CD4-positive, alpha-beta T cell treated with Interferon alpha-2 for 1 hour (primary cell): ENCODE data around the gene LINS1.
A peak's percentile ranks its signal among the peaks of the same experiment; 100 is the strongest.
"Not testable (repeated sequence)": the region's sequence is repeated elsewhere in the genome, so short reads cannot be mapped to it uniquely, and the experiment has no call there.

Experiments
- DNase-seq, 2 donors: peaks; one replicate each; pipeline ENCODE4 v3.0.0-alpha.2; 2020 to 2022

LINS1 gene

DNA sequence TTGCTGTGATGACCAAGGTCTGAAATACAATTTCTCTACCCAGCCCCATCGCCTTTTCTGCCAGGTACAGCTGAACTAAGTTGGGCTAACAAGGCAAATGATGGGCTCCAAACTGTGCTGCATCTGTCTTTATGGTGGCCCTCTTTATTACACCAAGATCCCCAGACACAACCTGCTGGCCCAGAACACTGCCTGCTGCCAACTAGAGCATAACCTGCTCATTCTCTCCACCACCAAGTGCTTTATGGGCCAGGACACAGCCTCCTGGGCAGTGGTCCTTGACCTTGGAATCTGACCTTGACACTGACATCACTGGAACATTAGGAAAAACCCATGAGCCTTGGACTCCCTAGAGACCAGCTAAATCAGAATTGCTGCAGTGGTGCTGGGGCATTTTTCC is 3.3 kb downstream of the LINS1 start:
- no peak for DNase-seq

DNA sequence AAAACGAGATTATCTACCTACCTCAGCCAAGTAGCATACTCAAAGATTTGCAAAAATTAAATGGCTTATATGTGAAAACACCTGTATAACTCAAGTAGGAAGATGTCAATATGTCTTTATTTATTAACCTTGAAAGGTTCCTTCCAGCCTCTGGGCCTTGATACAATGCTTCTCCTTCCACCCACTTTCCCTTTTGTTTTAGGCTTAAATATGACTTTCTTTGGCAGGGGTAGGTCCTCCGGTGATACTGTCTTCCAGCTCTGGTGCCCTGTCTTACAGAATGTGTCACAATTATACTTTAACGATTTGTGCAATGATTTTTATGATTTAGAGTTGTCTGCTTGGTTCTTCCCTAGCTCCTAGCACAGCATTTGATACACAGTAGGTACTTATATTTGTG is 4.1 kb downstream of the LINS1 start:
- DNase-seq: peak in 1 of 2 donors; percentile 41

GRCh38 chr15:100596792-100597191 is 5.2 kb downstream of the LINS1 start:
- DNase-seq: peak; percentile 95 to 99

- peak in 1 of 2 donors; percentile 37 for DNase-seq
Measured at GRCh38 chr15:100595964-100596363, 6.0 kb downstream of the LINS1 start.

- no peak for DNase-seq
Measured at GRCh38 chr15:100593431-100593830, 8.6 kb downstream of the LINS1 start.

DNA sequence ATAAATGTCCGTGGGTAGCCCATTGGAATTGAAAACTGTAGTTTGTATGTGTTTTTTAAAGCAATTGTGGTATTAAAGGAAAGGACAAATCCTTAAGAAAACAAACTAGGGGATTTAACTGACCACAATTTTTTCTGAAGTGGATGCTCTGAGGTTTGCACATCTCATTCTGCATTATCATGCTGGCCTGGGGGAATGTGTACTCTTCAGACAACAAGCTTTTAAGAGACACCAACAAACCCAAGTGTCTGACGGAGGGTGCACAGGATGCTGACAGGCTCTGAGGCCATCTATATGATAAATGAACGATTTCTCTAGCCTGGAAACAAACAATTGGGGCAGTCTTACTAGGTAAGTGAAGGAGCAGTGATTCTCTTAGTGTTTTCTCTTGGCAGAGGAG is 9.1 kb downstream of the LINS1 start:
- DNase-seq: peak in 1 of 2 donors; percentile 16

DNA sequence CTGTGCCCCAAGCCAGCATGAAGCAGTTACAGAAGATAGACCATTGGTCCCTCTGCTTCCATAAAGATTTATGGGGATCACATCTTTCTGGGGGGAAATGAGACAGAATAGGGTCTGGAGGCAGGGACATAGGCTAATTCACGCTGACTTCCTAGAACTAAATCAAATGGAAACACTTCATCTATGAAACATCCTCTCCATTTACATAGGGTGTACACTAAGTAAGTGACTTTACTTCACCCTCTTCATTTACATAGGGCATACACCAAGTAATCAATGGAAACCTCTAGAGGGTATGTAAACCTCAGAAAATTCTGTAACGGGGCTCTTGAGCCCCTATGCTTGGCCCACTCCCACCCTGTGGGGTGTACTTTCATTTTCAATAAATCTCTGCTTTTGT is 10.1 kb downstream of the LINS1 start:
- DNase-seq: no peak

DNA sequence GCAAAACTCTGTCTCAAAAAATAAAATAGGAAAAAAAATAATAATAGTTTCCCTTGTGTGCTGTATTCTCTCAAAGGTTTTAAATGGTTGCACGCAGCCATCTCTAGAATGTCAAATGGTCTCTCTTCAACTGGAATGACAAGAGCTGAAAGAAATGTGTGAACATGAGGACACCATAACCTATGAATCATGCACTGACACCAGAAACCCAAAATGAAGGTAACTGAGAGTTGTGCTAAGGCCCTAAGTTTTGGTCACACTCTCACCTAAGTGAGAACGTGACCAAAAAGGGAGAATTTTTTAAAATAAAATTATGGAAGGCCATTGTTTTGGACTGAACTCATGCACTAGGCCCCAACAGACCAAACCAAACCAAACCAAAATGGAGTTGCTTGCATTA is 10.8 kb downstream of the LINS1 start:
- not testable (repeated sequence) for DNase-seq

DNA sequence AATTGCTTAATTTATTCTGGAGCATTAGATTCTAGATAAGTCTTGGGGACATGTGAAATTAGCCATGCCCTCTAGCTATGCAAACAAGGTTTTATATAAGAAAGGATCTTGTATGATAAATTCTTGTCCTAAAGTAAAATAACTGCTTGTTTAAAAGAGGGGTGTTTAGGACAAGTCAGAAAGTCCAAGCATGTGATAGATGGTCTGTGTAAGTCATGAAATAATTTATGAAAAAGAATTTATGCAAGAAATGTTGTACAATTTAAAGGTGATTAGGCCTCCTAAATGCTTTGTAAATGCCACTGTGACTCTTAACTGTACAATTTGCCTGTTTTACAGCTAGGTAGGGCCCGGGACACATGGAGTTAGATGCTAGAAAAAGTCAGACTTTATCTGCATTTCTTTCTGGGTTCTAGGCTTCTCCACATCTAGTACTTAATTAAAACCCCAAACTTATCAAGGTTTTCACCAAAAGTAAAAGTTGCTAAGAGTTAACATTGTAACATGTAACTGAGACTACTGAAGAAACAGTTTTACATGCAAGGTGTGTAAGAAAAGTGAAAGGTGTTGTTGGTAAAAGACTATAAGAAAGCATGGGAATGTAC is 13.2 kb downstream of the LINS1 start:
- DNase-seq: no peak

DNA sequence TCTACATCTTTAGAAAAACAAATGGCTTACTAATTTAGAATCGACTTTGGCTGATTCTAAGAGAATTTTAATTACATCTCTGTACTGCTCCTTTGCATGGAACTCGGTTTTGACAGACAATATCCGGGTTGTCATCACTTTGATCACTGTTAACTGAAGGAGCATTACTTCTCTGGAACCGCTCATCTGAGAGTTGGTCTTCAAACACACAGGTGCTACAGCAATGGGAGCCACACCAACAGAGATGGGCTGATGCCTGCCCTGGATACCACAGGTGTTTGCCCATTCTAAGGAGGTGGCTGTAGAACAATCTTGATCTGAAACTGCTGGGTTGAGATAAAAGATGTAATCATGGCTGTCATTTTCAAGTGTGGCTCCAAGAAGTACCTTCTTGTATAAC is 21.6 kb downstream of the LINS1 start:
- peak in 1 of 2 donors; percentile 56 for DNase-seq

GRCh38 chr15:100573526-100573925 is 28.5 kb downstream of the LINS1 start:
- DNase-seq: no peak

GRCh38 chr15:100572362-100572983 is 29.5 kb downstream of the LINS1 start:
- DNase-seq: peak in 1 of 2 donors; percentile 64

GRCh38 chr15:100571592-100572167 is 30.3 kb downstream of the LINS1 start:
- peak; percentile 48 to 70 for DNase-seq

DNA sequence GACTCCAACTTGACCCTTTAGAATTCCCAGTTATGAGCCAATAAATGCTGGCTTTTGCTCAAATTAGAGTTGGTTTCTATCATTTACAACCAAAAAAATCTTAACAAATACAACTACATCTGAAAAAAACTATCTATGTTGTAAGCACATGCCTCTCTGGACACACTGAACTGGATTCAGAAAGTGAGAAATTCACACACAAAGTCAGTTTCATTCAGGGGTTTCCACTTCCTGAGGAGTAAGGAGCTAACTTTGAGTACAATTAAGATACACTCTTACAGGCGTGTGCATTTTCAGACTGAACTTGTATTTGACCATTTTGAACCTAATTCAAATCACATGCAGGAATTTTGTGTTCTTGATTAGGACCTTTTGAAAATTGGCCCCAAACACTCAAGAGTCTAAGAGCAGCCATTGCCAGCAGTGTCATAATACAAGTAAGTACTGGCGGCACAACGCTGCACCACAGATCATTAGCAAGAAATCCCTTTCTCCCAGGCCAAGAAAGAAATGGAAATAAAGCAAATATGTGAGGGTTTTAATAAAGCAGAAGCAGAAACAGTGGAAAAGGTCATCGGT is 31.2 kb downstream of the LINS1 start:
- DNase-seq: peak in 1 of 2 donors; percentile 23

- no peak for DNase-seq
Measured at GRCh38 chr15:100570275-100570674, 31.7 kb downstream of the LINS1 start.

GRCh38 chr15:100569391-100569790 is 32.6 kb downstream of the LINS1 start:
- no peak for DNase-seq

DNA sequence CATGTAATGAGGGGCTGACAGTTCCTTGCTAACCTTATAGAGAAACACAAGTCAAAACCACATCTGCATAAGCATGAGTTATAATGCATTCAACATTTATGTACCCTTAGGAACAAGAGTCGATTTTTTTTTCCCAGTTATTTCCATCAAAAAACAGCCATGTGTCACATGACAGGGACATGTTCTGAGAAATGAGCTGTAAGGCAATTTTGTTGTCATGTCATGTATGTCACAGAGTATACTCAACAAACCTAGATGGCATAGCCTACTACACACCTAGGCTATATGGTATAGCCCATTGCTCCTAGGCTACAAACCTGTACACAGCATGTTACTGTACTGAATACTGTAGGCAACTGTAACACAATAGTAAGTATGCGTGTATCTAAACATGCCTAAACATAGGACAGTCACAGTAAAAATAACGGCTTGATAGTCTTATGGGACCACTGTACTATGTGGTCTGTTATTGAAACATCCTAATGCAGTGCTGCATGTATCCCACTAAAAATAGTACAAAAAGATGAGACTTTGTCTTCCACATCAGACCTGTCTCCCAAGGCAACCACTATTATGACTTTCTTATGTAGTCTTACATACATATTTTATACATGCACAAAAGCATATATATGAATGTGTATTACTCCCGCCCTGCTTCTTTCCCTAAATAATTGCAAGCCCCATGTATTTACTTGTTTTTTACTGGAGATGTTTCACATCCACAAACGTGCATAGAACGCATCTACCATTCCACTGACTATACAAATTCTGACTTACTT is 34.9 kb downstream of the LINS1 start:
- no peak for DNase-seq

GRCh38 chr15:100565591-100565990 is 36.4 kb downstream of the LINS1 start:
- DNase-seq: no peak

GRCh38 chr15:100560323-100560722 is 41.7 kb downstream of the LINS1 start:
- no peak for DNase-seq

DNA sequence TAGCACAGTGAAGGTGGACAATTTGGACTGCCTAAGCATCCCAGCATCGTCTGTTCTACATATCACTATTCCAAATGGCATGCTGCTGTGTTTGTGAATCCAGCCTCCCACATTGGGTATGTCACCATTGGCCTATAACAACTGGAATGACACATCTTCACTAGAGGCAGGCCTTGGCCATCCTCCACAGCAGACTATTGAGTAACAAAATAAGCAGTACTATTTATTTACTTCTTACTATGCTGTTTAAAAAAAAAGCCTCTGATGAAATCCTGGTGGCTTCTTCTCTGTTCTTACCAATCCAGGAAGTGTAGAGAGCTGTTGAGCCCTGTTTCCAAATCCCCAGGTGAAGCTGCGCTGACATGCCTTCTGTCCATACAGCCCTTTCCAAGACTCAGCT is 42.7 kb downstream of the LINS1 start:
- no peak for DNase-seq

- DNase-seq: no peak
Measured at GRCh38 chr15:100558771-100559254, 43.2 kb downstream of the LINS1 start.

DNA sequence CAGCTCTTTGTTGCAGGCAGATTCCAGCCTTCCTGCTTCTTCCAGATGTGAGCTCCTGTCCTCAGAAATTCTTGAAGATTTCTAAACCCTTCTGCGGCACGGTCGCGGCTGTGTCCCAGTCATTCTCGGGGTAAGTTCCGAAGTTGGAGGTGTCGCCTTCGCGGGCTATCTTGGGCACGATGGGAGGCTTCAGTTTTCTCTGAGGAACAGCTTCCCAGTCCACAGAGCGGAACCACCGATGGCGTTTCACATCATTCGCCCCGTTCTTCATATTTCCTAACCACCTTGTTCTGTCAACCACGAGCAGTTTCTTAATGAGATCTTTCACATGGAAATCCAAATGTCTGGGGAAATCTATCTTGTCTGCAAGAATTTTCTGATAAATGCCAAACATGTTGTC is 48.5 kb downstream of the LINS1 start:
- no peak for DNase-seq

- no peak for DNase-seq
Measured at GRCh38 chr15:100547961-100548360, 54.0 kb downstream of the LINS1 start.
